Astrocyte (in vitro differentiated cells and primary cell): ENCODE measurements around the gene TTC23.

Source experiments
- EZH2 ChIP-seq: IDR thresholded peaks from 2 replicates; pipeline ENCODE4 v1.6.1; 2012; ENCODE audit warnings: mild to moderate bottlenecking, low read length, inconsistent platforms; ENCODE audit not compliant: insufficient read depth
- TF ChIP-seq, protein P1 (sequence below): IDR thresholded peaks from 2 replicates; pipeline ENCODE4 v1.5.1; 2011; ENCODE audit warnings: low read depth, mild to moderate bottlenecking, inconsistent platforms, low read length, moderate library complexity; ENCODE audit not compliant: insufficient read depth

- TF ChIP-seq, protein P1, sequence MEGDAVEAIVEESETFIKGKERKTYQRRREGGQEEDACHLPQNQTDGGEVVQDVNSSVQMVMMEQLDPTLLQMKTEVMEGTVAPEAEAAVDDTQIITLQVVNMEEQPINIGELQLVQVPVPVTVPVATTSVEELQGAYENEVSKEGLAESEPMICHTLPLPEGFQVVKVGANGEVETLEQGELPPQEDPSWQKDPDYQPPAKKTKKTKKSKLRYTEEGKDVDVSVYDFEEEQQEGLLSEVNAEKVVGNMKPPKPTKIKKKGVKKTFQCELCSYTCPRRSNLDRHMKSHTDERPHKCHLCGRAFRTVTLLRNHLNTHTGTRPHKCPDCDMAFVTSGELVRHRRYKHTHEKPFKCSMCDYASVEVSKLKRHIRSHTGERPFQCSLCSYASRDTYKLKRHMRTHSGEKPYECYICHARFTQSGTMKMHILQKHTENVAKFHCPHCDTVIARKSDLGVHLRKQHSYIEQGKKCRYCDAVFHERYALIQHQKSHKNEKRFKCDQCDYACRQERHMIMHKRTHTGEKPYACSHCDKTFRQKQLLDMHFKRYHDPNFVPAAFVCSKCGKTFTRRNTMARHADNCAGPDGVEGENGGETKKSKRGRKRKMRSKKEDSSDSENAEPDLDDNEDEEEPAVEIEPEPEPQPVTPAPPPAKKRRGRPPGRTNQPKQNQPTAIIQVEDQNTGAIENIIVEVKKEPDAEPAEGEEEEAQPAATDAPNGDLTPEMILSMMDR: no peak
- TF ChIP-seq EZH2: no peak
These were observed 46.5 kb upstream of the TTC23 start for GRCh38 chr15:99295840-99296239.
